PC-9 (cell line): ENCODE measurements around the gene KIF2C. TPM values are rescaled to one million over a fixed set of nuclear protein-coding genes. Genes with fewer than 3 reads are reported as not detected.
"Not testable (repeated sequence)": the region's sequence is repeated elsewhere in the genome, so short reads cannot be mapped to it uniquely, and the experiment has no call there.

ENCODE experiments used
- BruUV-seq: library from RNA; stranded (reverse); fragments of 400-500 nt; replicated peaks from 2 replicates; lab custom pipeline; 2021; lab: Mats Ljungman, UMichigan
- CTCF ChIA-PET: fragments of 300-600 bp; sonication (Branson Sonifier 250); formaldehyde crosslinking; loops from one replicate; lab custom pipeline; 2022; ENCODE audit warnings: antibody characterized with exemption; lab: Charles Lee
- POLR2A ChIA-PET: fragments of 300-600 bp; sonication (Branson Sonifier 250); formaldehyde crosslinking; loops from one replicate; lab custom pipeline; 2022; ENCODE audit warnings: antibody characterized with exemption; ENCODE audit not compliant: unreplicated experiment; lab: Charles Lee
- DNase-seq, 2 experiments: peaks; one replicate each; pipeline versions ENCODE4 v3.0.0 to v3.0.0-alpha.2; 2015 to 2022; ENCODE audit warnings: mixed read lengths in 1 of 2
- H2AFZ ChIP-seq: fragments of 200-600 bp; sonication (generic); 2 replicates; pipeline ENCODE4 v1.8.1; 2017; ENCODE audit warnings: antibody characterized with exemption
- H3F3A ChIP-seq: fragments of 200-600 bp; sonication (generic); 2 replicates; pipeline ENCODE4 v1.8.1; 2017; ENCODE audit warnings: antibody characterized with exemption, mild to moderate bottlenecking, low read depth; ENCODE audit not compliant: insufficient read depth
- H3K27ac ChIP-seq: fragments of 200-600 bp; sonication (generic); 2 replicates; pipeline ENCODE4 v1.6.1; 2016; ENCODE audit warnings: mixed run types
- H3K27me3 ChIP-seq: fragments of 200-600 bp; sonication (generic); 2 replicates; pipeline ENCODE4 v1.6.1; 2016; ENCODE audit warnings: low read depth, mixed run types; ENCODE audit not compliant: insufficient read depth
- H3K36me3 ChIP-seq: fragments of 200-600 bp; sonication (generic); 2 replicates; pipeline ENCODE4 v1.6.1; 2016; ENCODE audit warnings: low read depth, mixed run types
- H3K4me1 ChIP-seq: fragments of 200-600 bp; sonication (generic); replicated peaks from 2 replicates; pipeline ENCODE4 v1.6.1; 2016; ENCODE audit warnings: mixed run types; ENCODE audit not compliant: insufficient read depth
- H3K4me2 ChIP-seq: fragments of 200-600 bp; sonication (generic); 2 replicates; pipeline ENCODE4 v1.6.1; 2017; ENCODE audit warnings: mixed run types
- H3K4me3 ChIP-seq: fragments of 200-600 bp; sonication (generic); 2 replicates; pipeline ENCODE4 v1.6.1; 2016; ENCODE audit warnings: mixed run types
- H3K79me2 ChIP-seq: fragments of 200-600 bp; sonication (generic); 2 replicates; pipeline ENCODE4 v1.6.1; 2017; ENCODE audit warnings: low read depth, mixed run types
- H3K9me2 ChIP-seq: fragments of 200-600 bp; sonication (generic); 2 replicates; pipeline ENCODE4 v1.8.1; 2017; ENCODE audit warnings: mild to moderate bottlenecking; ENCODE audit not compliant: insufficient read depth
- H3K9me3 ChIP-seq: fragments of 200-600 bp; sonication (generic); 2 replicates; pipeline ENCODE4 v1.8.1; 2016; ENCODE audit warnings: low read depth; ENCODE audit not compliant: insufficient read depth
- H4K20me1 ChIP-seq: fragments of 200-600 bp; sonication (generic); 2 replicates; pipeline ENCODE4 v1.8.1; 2017; ENCODE audit not compliant: insufficient read depth
- EZH2 ChIP-seq: fragments of 200-600 bp; sonication (generic); IDR thresholded peaks from 2 replicates; pipeline ENCODE4 v1.8.0; 2017; ENCODE audit warnings: antibody characterized with exemption, low read depth
- intact Hi-C: fragments of 100-400 bp; cut with micrococcal nuclease; formaldehyde crosslinking; loops from one replicate; pipeline ENCODE4 v1.10.0; 2022; ENCODE audit not compliant: unreplicated experiment
- total RNA-seq: library from RNA; stranded (reverse); gene quantifications from 2 replicates; pipeline ENCODE4 v1.2.3, GENCODE V29; 2021
- TF ChIP-seq, protein P1 (sequence below): fragments of 200-600 bp; sonication (generic); conservative IDR thresholded peaks from 2 replicates; pipeline ENCODE4 v1.6.1; 2017; ENCODE audit warnings: mixed run types, antibody characterized with exemption, mild to moderate bottlenecking, moderate library complexity

The KIF2C gene
- total RNA-seq, 1 experiment from 2014 or later, result 119 TPM

DNA sequence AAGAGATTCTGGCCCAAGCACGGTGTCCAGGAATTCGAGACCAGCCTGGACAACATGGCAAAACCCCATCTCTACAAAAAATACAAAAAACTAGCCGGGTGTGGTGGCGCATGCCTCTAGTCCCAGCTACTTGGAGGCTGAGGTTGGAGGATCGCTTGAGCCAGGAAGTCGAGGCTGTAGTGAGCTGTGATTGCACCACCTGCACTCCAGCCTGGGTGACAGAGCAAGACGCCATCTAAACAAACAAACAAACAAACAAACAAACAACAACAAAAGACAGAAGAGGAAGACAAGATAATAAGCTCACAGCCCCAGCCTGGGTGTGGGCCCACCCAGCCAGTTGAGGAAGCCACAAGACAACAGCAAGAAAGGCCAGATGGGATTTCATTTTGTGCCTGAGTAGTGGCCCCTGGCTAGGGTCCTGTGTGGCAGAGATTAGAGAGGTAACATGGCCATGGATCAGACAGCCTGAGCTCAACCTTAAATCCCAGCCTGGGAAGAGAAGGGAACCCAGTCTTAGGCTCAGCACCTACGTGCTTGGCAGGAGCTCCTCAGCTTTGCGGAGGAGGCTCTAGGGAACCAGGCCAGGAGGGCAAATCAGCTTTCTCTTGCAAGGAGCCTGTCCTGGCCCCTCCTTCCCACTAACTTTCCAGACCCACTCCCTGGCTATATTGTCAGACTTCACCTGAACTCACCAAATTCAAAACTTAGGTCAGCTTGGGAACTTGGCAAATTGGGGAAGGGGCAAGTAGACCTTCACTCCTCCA is 53.3 kb downstream of the KIF2C start:
- no TSS peak for BruUV-seq
- no peaks in the 10 kb centered on the region for H3K79me2 ChIP-seq
- CTCF ChIA-PET, result interaction anchor here (0.5 to 1.7 kb wide), 16 partner anchors 17 to 1547 kb away, joined by 3 to 19 read pairs (median 3); partner anchors contain the start of genes HECTD3, TOE1 and UROD
- H3K36me3 ChIP-seq, result no peaks in the 10 kb centered on the region
- H3K4me3 ChIP-seq, result no peak overlapping the region
- no peak overlapping the region for H2AFZ ChIP-seq
- no peaks in the 10 kb centered on the region for H3K27me3 ChIP-seq
- POLR2A ChIA-PET, result interaction anchor here (0.6 to 1.0 kb wide), 5 partner anchors 26 to 762 kb away, joined by 3 to 26 read pairs (median 7); no protein-coding TSS in a partner anchor
- TF ChIP-seq, protein P1, sequence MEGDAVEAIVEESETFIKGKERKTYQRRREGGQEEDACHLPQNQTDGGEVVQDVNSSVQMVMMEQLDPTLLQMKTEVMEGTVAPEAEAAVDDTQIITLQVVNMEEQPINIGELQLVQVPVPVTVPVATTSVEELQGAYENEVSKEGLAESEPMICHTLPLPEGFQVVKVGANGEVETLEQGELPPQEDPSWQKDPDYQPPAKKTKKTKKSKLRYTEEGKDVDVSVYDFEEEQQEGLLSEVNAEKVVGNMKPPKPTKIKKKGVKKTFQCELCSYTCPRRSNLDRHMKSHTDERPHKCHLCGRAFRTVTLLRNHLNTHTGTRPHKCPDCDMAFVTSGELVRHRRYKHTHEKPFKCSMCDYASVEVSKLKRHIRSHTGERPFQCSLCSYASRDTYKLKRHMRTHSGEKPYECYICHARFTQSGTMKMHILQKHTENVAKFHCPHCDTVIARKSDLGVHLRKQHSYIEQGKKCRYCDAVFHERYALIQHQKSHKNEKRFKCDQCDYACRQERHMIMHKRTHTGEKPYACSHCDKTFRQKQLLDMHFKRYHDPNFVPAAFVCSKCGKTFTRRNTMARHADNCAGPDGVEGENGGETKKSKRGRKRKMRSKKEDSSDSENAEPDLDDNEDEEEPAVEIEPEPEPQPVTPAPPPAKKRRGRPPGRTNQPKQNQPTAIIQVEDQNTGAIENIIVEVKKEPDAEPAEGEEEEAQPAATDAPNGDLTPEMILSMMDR, result no peak
- no peak for TF ChIP-seq EZH2
- H3K9me3 ChIP-seq, result no peaks in the 10 kb centered on the region
- H3K4me2 ChIP-seq, result peak overlapping the region; percentile 38; the same call in 1 of the 2 replicates
- H3K9me2 ChIP-seq, result no peaks in the 10 kb centered on the region
- H3K4me1 ChIP-seq, result peaks cover 13% of the 10 kb centered on the region
- peak overlapping the region; percentile 36; the same call in 1 of the 2 replicates for H3K27ac ChIP-seq
- peaks cover 26% of the 10 kb centered on the region; the same call in 1 of the 2 replicates for H3F3A ChIP-seq
- H4K20me1 ChIP-seq, result no peaks in the 10 kb centered on the region
- intact Hi-C loops, result loop anchor here (2.0 kb wide), 3 partner anchors 44 to 508 kb away; partner anchors contain the start of gene HECTD3
- DNase-seq, result no peak

DNA sequence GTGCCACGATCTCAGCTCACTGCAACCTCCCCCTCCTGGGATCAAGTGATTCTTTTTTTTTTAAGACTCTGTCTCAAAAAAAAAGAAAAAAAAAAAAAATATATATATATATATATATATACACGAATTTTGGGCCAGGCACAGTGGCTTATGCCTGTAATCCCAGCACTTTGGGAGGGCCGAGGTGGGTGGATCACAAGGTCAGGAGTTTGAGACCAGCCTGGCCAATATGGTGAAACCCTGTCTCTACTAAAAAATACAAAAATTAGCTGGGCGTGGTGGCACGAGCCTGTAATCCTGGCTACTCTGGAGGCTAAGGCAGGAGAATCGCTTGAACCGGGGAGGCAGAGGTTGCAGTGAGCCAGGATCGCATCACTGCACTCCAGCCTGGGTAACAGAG is 58.2 kb downstream of the KIF2C start:
- Histone ChIP-seq H3K79me2 (peaks cover 22% of the 10 kb centered on the region), H3K4me1 (peaks cover 31% of the 10 kb centered on the region), H3F3A (peaks cover 49% of the 10 kb centered on the region; the same call in 1 of the 2 replicates)
- H3K9me2 ChIP-seq, DNase-seq, H3K36me3 ChIP-seq, CTCF ChIA-PET, intact Hi-C loops, H4K20me1 ChIP-seq, POLR2A ChIA-PET, H3K4me3 ChIP-seq, H3K27ac ChIP-seq, H2AFZ ChIP-seq, H3K4me2 ChIP-seq, H3K9me3 ChIP-seq, BruUV-seq, H3K27me3 ChIP-seq: not testable (repeated sequence)

DNA sequence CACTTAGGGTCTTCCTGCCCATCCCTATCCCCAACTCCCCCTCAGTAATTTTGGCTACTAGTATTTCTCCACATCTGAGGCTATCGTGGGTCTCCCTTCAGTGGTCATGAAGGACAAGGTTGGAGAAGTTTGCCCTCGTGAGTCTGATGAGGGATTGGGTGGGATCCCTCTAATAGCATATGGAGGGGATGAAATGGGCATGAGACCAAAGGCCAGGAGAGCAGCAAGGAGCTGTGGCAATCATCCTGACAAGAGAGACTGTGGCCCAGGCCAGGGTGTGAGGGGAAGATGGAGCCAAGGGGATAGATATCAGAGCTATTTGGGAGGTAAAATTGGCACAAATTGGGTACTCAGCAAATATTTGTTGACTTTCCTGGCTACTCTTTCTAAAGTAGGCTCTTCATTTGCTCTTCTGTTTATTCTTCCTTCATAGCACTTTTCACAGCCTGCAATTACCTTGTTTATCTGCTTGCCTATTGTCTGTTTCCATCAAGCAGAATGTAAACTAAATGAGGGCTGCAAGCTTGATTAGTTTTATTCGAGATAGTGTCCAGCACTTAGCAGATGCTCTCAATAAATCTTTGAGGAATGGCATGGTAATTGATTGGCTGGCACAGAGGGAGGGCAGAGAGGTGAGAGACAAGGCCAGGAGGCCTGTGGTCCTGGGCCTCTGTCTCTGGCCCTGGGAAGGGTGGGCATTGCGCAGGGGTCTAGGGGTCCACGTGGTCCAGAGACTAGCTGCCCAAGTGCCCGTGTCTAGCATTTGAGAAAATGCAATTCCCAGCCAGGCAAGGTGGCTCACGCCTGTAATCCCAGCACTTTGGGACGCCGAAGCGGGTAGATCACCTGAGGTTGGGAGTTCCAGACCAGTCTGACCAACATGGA is 59.1 kb downstream of the KIF2C start:
- no peaks in the 10 kb centered on the region; the same call in 1 of the 2 replicates for H3K36me3 ChIP-seq
- no peaks in the 10 kb centered on the region for H4K20me1 ChIP-seq
- peaks cover 32% of the 10 kb centered on the region for H3K4me1 ChIP-seq
- no peak overlapping the region; the same call in 1 of the 2 replicates for H3K4me3 ChIP-seq
- intact Hi-C loops, result no loop called here
- peak overlapping the region; percentile 94; the same call in 1 of the 2 replicates for H3K4me2 ChIP-seq
- ChIA-PET POLR2A (interaction anchor here (0.8 kb wide), 1 partner anchor 19 kb away, joined by 5 read pairs; no protein-coding TSS in a partner anchor), CTCF (interaction anchor here (0.6 to 1.5 kb wide), 4 partner anchors 10 to 558 kb away, joined by 3 to 4 read pairs (median 4); partner anchors contain the start of gene BTBD19)
- no peaks in the 10 kb centered on the region for H3K9me2 ChIP-seq
- peaks cover 22% of the 10 kb centered on the region for H3K79me2 ChIP-seq
- peak overlapping the region; percentile 58; the same call in 1 of the 2 replicates for H3K27ac ChIP-seq
- BruUV-seq, result no TSS peak
- peaks cover 51% of the 10 kb centered on the region for H3F3A ChIP-seq
- no peak for DNase-seq
- no peak overlapping the region for H2AFZ ChIP-seq
- no peaks in the 10 kb centered on the region for H3K9me3 ChIP-seq
- no peak for TF ChIP-seq EZH2
- TF ChIP-seq, protein P1, result no peak
- H3K27me3 ChIP-seq, result no peaks in the 10 kb centered on the region
